HCT116 (cell line): ENCODE results near the gene KDM1B. TPM values are rescaled to one million over a fixed set of nuclear protein-coding genes. Genes with fewer than 3 reads are reported as not detected.

Experiments used
- ATAC-seq: fragments of 200-7000 bp; cut with Tn5 transposase; 2 replicates; pipeline ENCODE4 v1.9.1; 2020; ENCODE audit warnings: mild to moderate bottlenecking, moderate library complexity
- BruUV-seq: library from RNA; stranded (reverse); fragments of 400-500 nt; replicated peaks from 2 replicates; lab custom pipeline; 2021; lab: Mats Ljungman, UMichigan
- CTCF ChIA-PET: fragments of 300-600 bp; sonication (Branson Sonifier 250); formaldehyde crosslinking; loops from one replicate; lab custom pipeline; 2021; ENCODE audit warnings: antibody characterized with exemption; lab: Charles Lee
- POLR2A ChIA-PET: fragments of 300-600, 350-600 bp; sonication (Branson Sonifier 250); formaldehyde crosslinking; loops from one replicate; lab custom pipeline; 2021; ENCODE audit warnings: antibody characterized with exemption; lab: Charles Lee
- RAD21 ChIA-PET, 2 experiments: fragments of 300-600 bp; sonication (Branson Sonifier 250); formaldehyde crosslinking; loops; one replicate each; lab custom pipeline; 2023; ENCODE audit warnings: low total read pairs in 2 of 2; ENCODE audit not compliant: uncharacterized antibody in 2 of 2, unreplicated experiment in 2 of 2, low non-redundant PET in 1 of 2; lab: Charles Lee
- DNase-seq: peaks from one replicate; pipeline ENCODE4 v3.0.0-alpha.2; 2010; ENCODE audit warnings: low read depth, low spot score
- H2AFZ ChIP-seq: fragments of 200-600 bp; shearing (Covaris generic), sonication (generic); 2 replicates; pipeline ENCODE4 v1.6.1; 2017; ENCODE audit warnings: low read depth, mixed run types, mixed read lengths, antibody characterized with exemption, low read length; ENCODE audit not compliant: poor library complexity, severe bottlenecking
- H3K27ac ChIP-seq: 2 replicates; pipeline ENCODE4 v1.5.1; 2012; ENCODE audit warnings: low read depth, low read length
- H3K27me3 ChIP-seq: fragments of 200-600 bp; sonication (generic); 2 replicates; pipeline ENCODE4 v1.6.1; 2016; ENCODE audit warnings: mixed run types, low read length, mixed read lengths; ENCODE audit not compliant: insufficient read depth
- H3K36me3 ChIP-seq, 2 experiments: fragments of 200-500 bp in 1 of 2; fragments of 200-600 bp in 1 of 2; sonication (Bioruptor generic) in 1 of 2; sonication (generic) in 1 of 2; 2 replicates each; pipeline versions ENCODE4 v1.5.1 to v1.6.1; 2014 to 2016; ENCODE audit warnings: low read length in 2 of 2, inconsistent platforms in 1 of 2, mixed read lengths in 1 of 2, mixed run types in 1 of 2; ENCODE audit not compliant: insufficient read depth in 2 of 2, control insufficient read depth in 1 of 2
- H3K4me1 ChIP-seq, 2 experiments: fragments of 200-600 bp in 1 of 2; sonication (generic) in 1 of 2; 2 replicates each; pipeline versions ENCODE4 v1.5.1 to v1.6.1; 2012 to 2017; ENCODE audit warnings: low read length in 2 of 2, inconsistent platforms in 1 of 2, mild to moderate bottlenecking in 1 of 2, mixed read lengths in 1 of 2, mixed run types in 1 of 2, moderate library complexity in 1 of 2; ENCODE audit not compliant: insufficient read depth in 2 of 2, control insufficient read depth in 1 of 2
- H3K4me2 ChIP-seq: fragments of 200-600 bp; sonication (generic); 2 replicates; pipeline ENCODE4 v1.6.1; 2017; ENCODE audit warnings: mixed run types, low read length, mixed read lengths
- H3K4me3 ChIP-seq, 2 experiments: fragments of 200-600 bp in 1 of 2; sonication (generic) in 1 of 2; replicated peaks in 1 of 2; 2 replicates each; pipeline ENCODE4 v1.5.1; 2011 to 2016; ENCODE audit warnings: low read length in 2 of 2, control low read depth in 1 of 2, low read depth in 1 of 2, mild to moderate bottlenecking in 1 of 2, mixed read lengths in 1 of 2, mixed run types in 1 of 2
- H3K79me2 ChIP-seq: fragments of 200-600 bp; sonication (generic); 2 replicates; pipeline ENCODE4 v1.6.1; 2017; ENCODE audit warnings: mild to moderate bottlenecking, mixed run types, low read length, moderate library complexity, mixed read lengths; ENCODE audit not compliant: insufficient read depth
- H3K9ac ChIP-seq: fragments of 200-600 bp; sonication (generic); 2 replicates; pipeline ENCODE4 v1.6.1; 2016; ENCODE audit warnings: low read length, mixed read lengths
- H3K9me2 ChIP-seq: fragments of 200-600 bp; sonication (generic), shearing (Covaris generic); 2 replicates; pipeline ENCODE4 v1.6.1; 2017; ENCODE audit warnings: mixed run types, mild to moderate bottlenecking, moderate library complexity; ENCODE audit not compliant: insufficient read depth
- H3K9me3 ChIP-seq, 2 experiments: fragments of 200-500 bp in 1 of 2; fragments of 200-600 bp in 1 of 2; sonication (Bioruptor generic) in 1 of 2; sonication (generic) in 1 of 2; 2 replicates each; pipeline ENCODE4 v1.6.1; 2014 to 2017; ENCODE audit warnings: low read length in 2 of 2, mixed read lengths in 2 of 2, inconsistent platforms in 1 of 2, low read depth in 1 of 2, mild to moderate bottlenecking in 1 of 2, mixed run types in 1 of 2, moderate library complexity in 1 of 2; ENCODE audit not compliant: control insufficient read depth in 1 of 2, insufficient read depth in 1 of 2
- H4K20me1 ChIP-seq: fragments of 200-600 bp; sonication (generic), shearing (Covaris generic); 2 replicates; pipeline ENCODE4 v1.6.1; 2017; ENCODE audit warnings: mixed run types, mild to moderate bottlenecking, moderate library complexity; ENCODE audit not compliant: insufficient read depth
- CBX3 ChIP-seq: IDR thresholded peaks from 2 replicates; pipeline ENCODE4 v1.6.1; 2012; ENCODE audit warnings: low read depth
- CEBPB ChIP-seq: IDR thresholded peaks from 2 replicates; pipeline ENCODE4 v1.6.1; 2012; ENCODE audit warnings: low read depth
- EGR1 ChIP-seq: IDR thresholded peaks from 2 replicates; pipeline ENCODE4 v1.6.1; 2012; ENCODE audit warnings: low read depth
- ELF1 ChIP-seq: IDR thresholded peaks from 2 replicates; pipeline ENCODE4 v1.6.1; 2012; ENCODE audit warnings: low read depth, borderline replicate concordance
- EZH2 ChIP-seq: fragments of 200-600 bp; sonication (generic); IDR thresholded peaks from 2 replicates; pipeline ENCODE4 v1.6.1; 2017; ENCODE audit warnings: antibody characterized with exemption, mixed run types
- EZH2phosphoT487 ChIP-seq: fragments of 200-600 bp; IDR thresholded peaks from 2 replicates; pipeline ENCODE4 v1.6.1; 2018; ENCODE audit warnings: antibody characterized with exemption, borderline replicate concordance
- FOSL1 ChIP-seq: IDR thresholded peaks from 2 replicates; pipeline ENCODE4 v1.6.1; 2012; ENCODE audit warnings: low read depth
- POLR2A ChIP-seq: IDR thresholded peaks from 2 replicates; pipeline ENCODE4 v1.7.0; 2011; ENCODE audit warnings: borderline replicate concordance; ENCODE audit not compliant: insufficient read depth, insufficient read length; ENCODE audit errors: extremely low read depth
- POLR2AphosphoS5 ChIP-seq: IDR thresholded peaks from 2 replicates; pipeline ENCODE4 v1.6.1; 2011; ENCODE audit warnings: mild to moderate bottlenecking, low read depth, low read length, moderate library complexity
- RAD21 ChIP-seq: IDR thresholded peaks from 2 replicates; pipeline ENCODE4 v1.6.1; 2012; ENCODE audit warnings: low read depth, mild to moderate bottlenecking
- SIN3A ChIP-seq: IDR thresholded peaks from 2 replicates; pipeline ENCODE4 v1.6.1; 2012; ENCODE audit warnings: low read depth
- SRF ChIP-seq: IDR thresholded peaks from 2 replicates; pipeline ENCODE4 v1.6.1; 2012; ENCODE audit warnings: low read depth
- TCF7L2 ChIP-seq: IDR thresholded peaks from 2 replicates; pipeline ENCODE4 v1.7.0; 2011; ENCODE audit warnings: borderline replicate concordance, inconsistent platforms; ENCODE audit not compliant: insufficient read depth, insufficient read length; ENCODE audit errors: extremely low read depth
- YY1 ChIP-seq: IDR thresholded peaks from 2 replicates; pipeline ENCODE4 v1.6.1; 2011; ENCODE audit warnings: low read length, low read depth, moderate library complexity, mild to moderate bottlenecking; ENCODE audit not compliant: insufficient replicate concordance; ENCODE audit errors: extremely low read depth
- intact Hi-C: fragments of 100-400 bp; cut with micrococcal nuclease; formaldehyde crosslinking; loops from 2 replicates; pipeline ENCODE4 v1.10.0; 2022
- total RNA-seq: library from RNA; stranded (reverse); gene quantifications from one replicate; pipeline ENCODE4 v1.2.1, GENCODE V29; 2021; ENCODE audit not compliant: unreplicated experiment
- TF ChIP-seq, protein P1 (sequence below): IDR thresholded peaks from 2 replicates; pipeline ENCODE4 v1.6.1; 2012; ENCODE audit warnings: low read depth
- TF ChIP-seq, protein P2 (sequence below): IDR thresholded peaks from 2 replicates; pipeline ENCODE4 v1.6.1; 2012
- TF ChIP-seq, protein P3 (sequence below): IDR thresholded peaks from 2 replicates; pipeline ENCODE4 v1.6.1; 2011; ENCODE audit warnings: mild to moderate bottlenecking, low read length, moderate library complexity; ENCODE audit not compliant: insufficient replicate concordance; ENCODE audit errors: extremely low read depth

The KDM1B gene
- total RNA-seq, 1 experiment from 2014 or later: 24.5 TPM

DNA sequence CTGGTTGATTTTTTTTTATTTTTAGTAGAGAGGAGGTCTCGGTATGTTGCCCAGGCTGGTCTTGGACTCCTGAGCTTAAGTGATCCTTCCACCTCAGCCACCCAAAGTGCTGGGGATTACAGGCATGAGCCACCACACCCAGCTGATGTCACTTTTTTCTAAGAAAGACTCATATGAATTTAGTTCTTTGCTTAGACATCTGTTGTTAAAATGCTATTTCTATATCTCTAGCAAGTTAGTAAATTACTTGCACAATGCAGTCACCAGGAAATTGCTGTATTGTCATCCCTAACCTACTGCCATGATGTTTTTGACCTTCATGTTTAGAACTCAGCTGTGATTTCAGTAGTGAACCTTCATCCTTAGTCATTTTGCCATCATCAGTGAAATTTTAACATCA is 5.7 kb downstream of the KDM1B start:
- Histone ChIP-seq H3K36me3 (peaks cover 0 to 16% of the 10 kb centered on the region in 2 experiments; a peak in 2 of 4 replicates), H3K4me3 (no peak overlapping the region), H2AFZ (no peak overlapping the region), H3K9me3 (no peaks in the 10 kb centered on the region), H3K27ac (no peak overlapping the region), H4K20me1 (no peaks in the 10 kb centered on the region), H3K27me3 (no peaks in the 10 kb centered on the region), H3K9ac (no peak overlapping the region), H3K4me1 (peaks cover 7% of the 10 kb centered on the region in 2 experiments; a peak in 3 of 4 replicates), H3K9me2 (no peaks in the 10 kb centered on the region)
- ATAC-seq: no peak
- no peak for DNase-seq
- RAD21 ChIA-PET: no interaction called here
- TF ChIP-seq EGR1: no peak
- TF ChIP-seq, protein P1, sequence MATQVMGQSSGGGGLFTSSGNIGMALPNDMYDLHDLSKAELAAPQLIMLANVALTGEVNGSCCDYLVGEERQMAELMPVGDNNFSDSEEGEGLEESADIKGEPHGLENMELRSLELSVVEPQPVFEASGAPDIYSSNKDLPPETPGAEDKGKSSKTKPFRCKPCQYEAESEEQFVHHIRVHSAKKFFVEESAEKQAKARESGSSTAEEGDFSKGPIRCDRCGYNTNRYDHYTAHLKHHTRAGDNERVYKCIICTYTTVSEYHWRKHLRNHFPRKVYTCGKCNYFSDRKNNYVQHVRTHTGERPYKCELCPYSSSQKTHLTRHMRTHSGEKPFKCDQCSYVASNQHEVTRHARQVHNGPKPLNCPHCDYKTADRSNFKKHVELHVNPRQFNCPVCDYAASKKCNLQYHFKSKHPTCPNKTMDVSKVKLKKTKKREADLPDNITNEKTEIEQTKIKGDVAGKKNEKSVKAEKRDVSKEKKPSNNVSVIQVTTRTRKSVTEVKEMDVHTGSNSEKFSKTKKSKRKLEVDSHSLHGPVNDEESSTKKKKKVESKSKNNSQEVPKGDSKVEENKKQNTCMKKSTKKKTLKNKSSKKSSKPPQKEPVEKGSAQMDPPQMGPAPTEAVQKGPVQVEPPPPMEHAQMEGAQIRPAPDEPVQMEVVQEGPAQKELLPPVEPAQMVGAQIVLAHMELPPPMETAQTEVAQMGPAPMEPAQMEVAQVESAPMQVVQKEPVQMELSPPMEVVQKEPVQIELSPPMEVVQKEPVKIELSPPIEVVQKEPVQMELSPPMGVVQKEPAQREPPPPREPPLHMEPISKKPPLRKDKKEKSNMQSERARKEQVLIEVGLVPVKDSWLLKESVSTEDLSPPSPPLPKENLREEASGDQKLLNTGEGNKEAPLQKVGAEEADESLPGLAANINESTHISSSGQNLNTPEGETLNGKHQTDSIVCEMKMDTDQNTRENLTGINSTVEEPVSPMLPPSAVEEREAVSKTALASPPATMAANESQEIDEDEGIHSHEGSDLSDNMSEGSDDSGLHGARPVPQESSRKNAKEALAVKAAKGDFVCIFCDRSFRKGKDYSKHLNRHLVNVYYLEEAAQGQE: no peak
- no peak for TF ChIP-seq SRF
- no peak for TF ChIP-seq SIN3A
- TF ChIP-seq TCF7L2: no peak
- TF ChIP-seq, protein P2, sequence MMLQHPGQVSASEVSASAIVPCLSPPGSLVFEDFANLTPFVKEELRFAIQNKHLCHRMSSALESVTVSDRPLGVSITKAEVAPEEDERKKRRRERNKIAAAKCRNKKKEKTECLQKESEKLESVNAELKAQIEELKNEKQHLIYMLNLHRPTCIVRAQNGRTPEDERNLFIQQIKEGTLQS: no peak
- no peak for TF ChIP-seq POLR2AphosphoS5
- TF ChIP-seq, protein P3, sequence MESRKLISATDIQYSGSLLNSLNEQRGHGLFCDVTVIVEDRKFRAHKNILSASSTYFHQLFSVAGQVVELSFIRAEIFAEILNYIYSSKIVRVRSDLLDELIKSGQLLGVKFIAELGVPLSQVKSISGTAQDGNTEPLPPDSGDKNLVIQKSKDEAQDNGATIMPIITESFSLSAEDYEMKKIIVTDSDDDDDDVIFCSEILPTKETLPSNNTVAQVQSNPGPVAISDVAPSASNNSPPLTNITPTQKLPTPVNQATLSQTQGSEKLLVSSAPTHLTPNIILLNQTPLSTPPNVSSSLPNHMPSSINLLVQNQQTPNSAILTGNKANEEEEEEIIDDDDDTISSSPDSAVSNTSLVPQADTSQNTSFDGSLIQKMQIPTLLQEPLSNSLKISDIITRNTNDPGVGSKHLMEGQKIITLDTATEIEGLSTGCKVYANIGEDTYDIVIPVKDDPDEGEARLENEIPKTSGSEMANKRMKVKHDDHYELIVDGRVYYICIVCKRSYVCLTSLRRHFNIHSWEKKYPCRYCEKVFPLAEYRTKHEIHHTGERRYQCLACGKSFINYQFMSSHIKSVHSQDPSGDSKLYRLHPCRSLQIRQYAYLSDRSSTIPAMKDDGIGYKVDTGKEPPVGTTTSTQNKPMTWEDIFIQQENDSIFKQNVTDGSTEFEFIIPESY: no peak
- TF ChIP-seq EZH2phosphoT487: no peak
- no peak for TF ChIP-seq YY1
- no peak for TF ChIP-seq CBX3
- TF ChIP-seq CEBPB: no peak
- no peak for TF ChIP-seq POLR2A
- TF ChIP-seq RAD21: no peak
- TF ChIP-seq ELF1: no peak
- no peak for TF ChIP-seq FOSL1
- TF ChIP-seq EZH2: no peak
- TF ChIP-seq, all 23 proteins: peak for 0
- intact Hi-C loops: no loop called here
- CTCF ChIA-PET: no interaction called here
- Histone ChIP-seq H3K79me2 (no peaks in the 10 kb centered on the region), H3K4me2 (no peak overlapping the region)
- BruUV-seq: no TSS peak
- POLR2A ChIA-PET: no interaction called here
